Endometrial microvascular endothelial cells (primary cell): Measurements from ENCODE around the gene CRELD1. TPM values are rescaled to one million over a fixed set of nuclear protein-coding genes. Genes with fewer than 3 reads are reported as not detected.

ENCODE experiments used
- in situ Hi-C: cut with HindIII; loops from 2 replicates; pipeline ENCODE4 v1.10.0; 2017; ENCODE audit warnings: low sequenced_read_pairs, low pct_unique_long_range_greater_than_20kb; ENCODE audit errors: inconsistent ontology term
- total RNA-seq: library from RNA; depleted of rRNA; stranded (reverse); fragments of >200 nt; gene quantifications from one replicate; pipeline ENCODE4 v1.2.3, GENCODE V29; 2015; ENCODE audit errors: inconsistent ontology term

CRELD1 gene
- total RNA-seq, 1 donor from 2014 or later, result 28.0 TPM

DNA sequence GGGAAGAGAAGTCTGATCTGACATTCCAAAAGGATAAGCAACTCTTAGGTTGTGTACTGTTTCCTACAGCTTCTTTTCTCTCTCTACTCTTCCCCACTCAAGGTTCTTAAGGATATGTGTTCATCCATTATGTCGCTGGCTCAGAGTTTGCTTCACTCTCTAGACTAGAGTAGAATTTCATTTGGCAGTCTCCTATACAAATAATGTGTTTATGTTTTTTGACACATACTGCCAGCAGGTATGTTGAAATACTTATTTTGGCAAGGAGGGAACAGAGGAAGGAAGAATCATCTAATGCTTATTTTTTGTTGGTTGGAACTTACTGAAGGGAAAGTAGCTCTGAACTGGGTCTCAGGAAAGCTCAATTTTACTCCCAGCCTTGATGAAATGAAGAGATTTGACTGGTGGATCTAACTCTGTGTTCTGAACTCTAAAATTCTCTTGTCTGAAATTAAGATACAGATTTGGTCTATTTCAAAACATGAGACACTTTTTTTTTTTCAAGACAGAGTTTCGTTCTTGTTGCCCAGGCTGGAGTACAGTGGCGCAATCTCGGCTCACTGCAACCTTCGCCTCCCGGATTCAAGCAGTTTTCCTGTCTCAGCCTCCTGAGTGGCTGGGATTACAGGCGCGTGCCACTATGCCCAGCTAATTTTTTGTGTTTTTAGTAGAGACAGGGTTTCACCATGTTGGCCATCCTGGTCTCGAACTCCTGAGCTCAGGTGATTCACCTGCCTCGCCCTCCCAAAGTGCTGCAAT is 60.6 kb downstream of the CRELD1 start:
- in situ Hi-C loops, result no loop called here

Other genes starting within 250 kb of the CRELD1 start
- gene CPNE9, start 230.0 kb upstream of the CRELD1 start, total RNA-seq, result not detected
- 16.2 TPM for gene BRPF1, start 202.1 kb upstream of the CRELD1 start, total RNA-seq
- gene OGG1, start 183.9 kb upstream of the CRELD1 start, total RNA-seq, result 18.7 TPM
- 38.9 TPM for gene CAMK1, start 163.9 kb upstream of the CRELD1 start, total RNA-seq
- 83.3 TPM for gene TADA3, start 141.4 kb upstream of the CRELD1 start, total RNA-seq
- 375 TPM for gene ARPC4, start 140.8 kb upstream of the CRELD1 start, total RNA-seq
- 10.9 TPM for gene TTLL3, start 123.6 kb upstream of the CRELD1 start, total RNA-seq
- 53.1 TPM for gene RPUSD3, start 89.8 kb upstream of the CRELD1 start, total RNA-seq
- gene CIDEC, start 53.6 kb upstream of the CRELD1 start, total RNA-seq, result not detected
- gene JAGN1, start 43.2 kb upstream of the CRELD1 start, total RNA-seq, result 51.5 TPM
- gene IL17RE, start 31.0 kb upstream of the CRELD1 start, total RNA-seq, result 0.28 TPM
- gene IL17RC, start 16.7 kb upstream of the CRELD1 start, total RNA-seq, result 20.3 TPM
- gene PRRT3, start 18.6 kb downstream of the CRELD1 start, total RNA-seq, result 0.93 TPM
- 78.1 TPM for gene EMC3, start 53.0 kb downstream of the CRELD1 start, total RNA-seq
- gene FANCD2, start 92.6 kb downstream of the CRELD1 start, total RNA-seq, result 71.3 TPM
- not detected for gene FANCD2OS, start 174.4 kb downstream of the CRELD1 start, total RNA-seq
- gene BRK1, start 181.8 kb downstream of the CRELD1 start, total RNA-seq, result 140 TPM
- 34.2 TPM for gene VHL, start 207.9 kb downstream of the CRELD1 start, total RNA-seq
- 25.6 TPM for gene IRAK2, start 231.1 kb downstream of the CRELD1 start, total RNA-seq